H1 (cell line): ENCODE data around the gene TBC1D9. TPM values are rescaled to one million over a fixed set of nuclear protein-coding genes. Genes with fewer than 3 reads are reported as not detected.

ENCODE experiments used
- CTCF ChIA-PET: fragments of 300-600 bp; sonication (Branson Sonifier 250); formaldehyde crosslinking; loops from one replicate; lab custom pipeline; 2021; ENCODE audit not compliant: partially characterized antibody; lab: Charles Lee
- POLR2A ChIA-PET: fragments of 300-600 bp; sonication (Branson Sonifier 250); formaldehyde crosslinking; loops from one replicate; lab custom pipeline; 2021; ENCODE audit warnings: inconsistent platforms; ENCODE audit not compliant: partially characterized antibody; lab: Charles Lee
- DNase-seq, 2 experiments: peaks; one replicate each; pipeline versions ENCODE4 v3.0.0 to v3.0.0-alpha.2; 2010 to 2022; ENCODE audit warnings: low spot score in 2 of 2, low read depth in 1 of 2, mixed read lengths in 1 of 2
- FAIRE-seq: peaks from 2 replicates; lab custom pipeline; 2011; peaks lifted over from hg19 to GRCh38; lab: Jason Lieb, UNC
- H2AFZ ChIP-seq: 2 replicates; pipeline ENCODE4 v1.8.1; 2012; ENCODE audit warnings: low read length, inconsistent platforms
- H2AK5ac ChIP-seq: 2 replicates; pipeline ENCODE4 v1.6.1; 2013; ENCODE audit warnings: low read depth, low read length
- H2BK120ac ChIP-seq: replicated peaks from 2 replicates; pipeline ENCODE3; 2013; ENCODE audit warnings: low read depth, low read length, inconsistent platforms
- H2BK12ac ChIP-seq: 2 replicates; pipeline ENCODE4 v1.6.1; 2013; ENCODE audit warnings: low read depth, low read length
- H2BK15ac ChIP-seq: 2 replicates; pipeline ENCODE4 v1.6.1; 2013; ENCODE audit warnings: low read length
- H2BK20ac ChIP-seq: 2 replicates; pipeline ENCODE4 v1.6.1; 2013; ENCODE audit warnings: low read length
- H2BK5ac ChIP-seq: 2 replicates; pipeline ENCODE4 v1.6.1; 2013; ENCODE audit warnings: low read depth, low read length
- H3K14ac ChIP-seq: 2 replicates; pipeline ENCODE4 v1.6.1; 2013; ENCODE audit warnings: inconsistent platforms; ENCODE audit not compliant: insufficient read length
- H3K18ac ChIP-seq: 2 replicates; pipeline ENCODE4 v1.6.1; 2013; ENCODE audit warnings: low read length; ENCODE audit errors: extremely low read depth
- H3K23ac ChIP-seq: 2 replicates; pipeline ENCODE4 v1.6.1; 2013; ENCODE audit warnings: inconsistent platforms; ENCODE audit not compliant: insufficient read length
- H3K23me2 ChIP-seq: 2 replicates; pipeline ENCODE4 v1.6.1; 2013; ENCODE audit warnings: low read depth, low read length
- H3K27ac ChIP-seq: 2 replicates; pipeline ENCODE4 v1.6.1; 2011; ENCODE audit warnings: low read depth, low read length, inconsistent platforms
- H3K27me3 ChIP-seq, 4 experiments: replicated peaks in 1 of 4; 1 replicate in 1 of 4; 2 replicates in 3 of 4; pipeline versions ENCODE4 v1.6.1 to v1.8.1; 2011 to 2013; ENCODE audit warnings: low read length in 3 of 4, mild to moderate bottlenecking in 3 of 4, inconsistent platforms in 2 of 4, mixed read lengths in 2 of 4, moderate library complexity in 1 of 4; ENCODE audit not compliant: control insufficient read depth in 3 of 4, insufficient read depth in 3 of 4; ENCODE audit errors: extremely low read depth in 1 of 4
- H3K36me3 ChIP-seq, 4 experiments: 2 replicates each; pipeline versions ENCODE4 v1.6.1 to v1.8.1; 2011 to 2013; ENCODE audit warnings: mild to moderate bottlenecking in 4 of 4, low read length in 3 of 4, moderate library complexity in 2 of 4, control low read depth in 1 of 4, inconsistent platforms in 1 of 4; ENCODE audit not compliant: insufficient read depth in 4 of 4, control insufficient read depth in 2 of 4
- H3K4ac ChIP-seq: replicated peaks from 2 replicates; pipeline ENCODE3; 2013; ENCODE audit warnings: low read length, low read depth, mixed read lengths, inconsistent platforms; ENCODE audit not compliant: insufficient read length
- H3K4me1 ChIP-seq, 4 experiments: replicated peaks in 1 of 4; 1 replicate in 1 of 4; 2 replicates in 3 of 4; pipeline versions ENCODE4 v1.6.1 to v1.8.1; 2011 to 2013; ENCODE audit warnings: low read length in 3 of 4, inconsistent platforms in 2 of 4, mixed read lengths in 1 of 4; ENCODE audit not compliant: insufficient read depth in 4 of 4, control insufficient read depth in 3 of 4
- H3K4me2 ChIP-seq, 2 experiments: 2 replicates each; pipeline versions ENCODE4 v1.6.1 to v1.8.1; 2011 to 2013; ENCODE audit warnings: low read depth in 2 of 2, low read length in 2 of 2, control low read depth in 1 of 2, inconsistent platforms in 1 of 2, mild to moderate bottlenecking in 1 of 2; ENCODE audit not compliant: insufficient read depth in 1 of 2
- H3K4me3 ChIP-seq, 4 experiments: fragments of 200-600, 300-600 bp in 1 of 4; sonication (generic), shearing (Covaris generic), sonication (Bioruptor Twin) in 1 of 4; 2 replicates each; pipeline versions ENCODE4 v1.5.1 to v1.8.1; 2011 to 2016; ENCODE audit warnings: low read length in 4 of 4, low read depth in 3 of 4, control low read depth in 2 of 4, inconsistent platforms in 2 of 4, mild to moderate bottlenecking in 2 of 4, mixed read lengths in 1 of 4, moderate library complexity in 1 of 4; ENCODE audit not compliant: insufficient read depth in 2 of 4; ENCODE audit errors: extremely low read depth in 1 of 4
- H3K56ac ChIP-seq: replicated peaks from 2 replicates; pipeline ENCODE3; 2013; ENCODE audit warnings: low read depth, mild to moderate bottlenecking, mixed read lengths, low read length, inconsistent platforms; ENCODE audit not compliant: insufficient read length
- H3K79me1 ChIP-seq: 2 replicates; pipeline ENCODE4 v1.6.1; 2013; ENCODE audit warnings: low read depth, low read length, control low read depth
- H3K79me2 ChIP-seq, 2 experiments: 2 replicates each; pipeline versions ENCODE4 v1.6.1 to v1.8.1; 2012 to 2013; ENCODE audit warnings: low read length in 2 of 2, mild to moderate bottlenecking in 2 of 2, inconsistent platforms in 1 of 2; ENCODE audit not compliant: insufficient read depth in 2 of 2, control insufficient read depth in 1 of 2
- H3K9ac ChIP-seq, 4 experiments: replicated peaks in 1 of 4; 1 replicate in 1 of 4; 2 replicates in 3 of 4; pipeline versions ENCODE4 v1.6.1 to v1.8.1; 2011 to 2013; ENCODE audit warnings: low read depth in 3 of 4, low read length in 3 of 4, control low read depth in 2 of 4, mild to moderate bottlenecking in 2 of 4, moderate library complexity in 2 of 4, inconsistent platforms in 1 of 4; ENCODE audit errors: extremely low read depth in 1 of 4
- H3K9me3 ChIP-seq, 2 experiments: 2 replicates each; pipeline versions ENCODE4 v1.6.1 to v1.8.1; 2012 to 2013; ENCODE audit warnings: mild to moderate bottlenecking in 2 of 2, moderate library complexity in 2 of 2, control low read depth in 1 of 2, inconsistent platforms in 1 of 2, low read depth in 1 of 2, low read length in 1 of 2, mixed read lengths in 1 of 2; ENCODE audit not compliant: insufficient read depth in 2 of 2
- H4K20me1 ChIP-seq, 2 experiments: replicated peaks in 1 of 2; 2 replicates each; pipeline versions ENCODE3 to v1.8.1; 2011 to 2013; ENCODE audit warnings: inconsistent platforms in 2 of 2, low read length in 2 of 2, mild to moderate bottlenecking in 1 of 2; ENCODE audit not compliant: insufficient read depth in 2 of 2, control insufficient read depth in 1 of 2
- H4K5ac ChIP-seq: 2 replicates; pipeline ENCODE4 v1.6.1; 2013; ENCODE audit warnings: low read length, low read depth, mixed read lengths, inconsistent platforms; ENCODE audit not compliant: insufficient read length
- H4K8ac ChIP-seq: 2 replicates; pipeline ENCODE4 v1.8.0; 2013; ENCODE audit warnings: mild to moderate bottlenecking, moderate library complexity, low read length, inconsistent platforms; ENCODE audit not compliant: insufficient read depth; ENCODE audit errors: extremely low read depth
- H4K91ac ChIP-seq: replicated peaks from 2 replicates; pipeline ENCODE3; 2013; ENCODE audit warnings: low read length, mixed read lengths, inconsistent platforms; ENCODE audit not compliant: insufficient read length
- CEBPB ChIP-seq: IDR thresholded peaks from 2 replicates; pipeline ENCODE4 v1.6.1; 2012; ENCODE audit warnings: low read depth, low read length
- CHD2 ChIP-seq: IDR thresholded peaks from 2 replicates; pipeline ENCODE4 v1.6.1; 2012; ENCODE audit warnings: low read length, improper control_type of control experiment
- CTBP2 ChIP-seq: IDR thresholded peaks from 2 replicates; pipeline ENCODE4 v1.7.0; 2011; ENCODE audit warnings: borderline replicate concordance, mild to moderate bottlenecking, moderate library complexity, mixed read lengths, low read length; ENCODE audit not compliant: insufficient read depth, insufficient read length
- EZH2 ChIP-seq: fragments of 200-600 bp; sonication (generic); IDR thresholded peaks from 2 replicates; pipeline ENCODE4 v1.7.1; 2012; ENCODE audit warnings: low read depth, mild to moderate bottlenecking, moderate library complexity, low read length, inconsistent platforms; ENCODE audit not compliant: severe bottlenecking
- FOSL1 ChIP-seq: IDR thresholded peaks from 2 replicates; pipeline ENCODE4 v1.6.1; 2011; ENCODE audit warnings: mild to moderate bottlenecking, low read depth, low read length, moderate library complexity; ENCODE audit not compliant: insufficient read depth
- HDAC2 ChIP-seq, 2 experiments: fragments of 300-600 bp in 1 of 2; sonication (generic) in 1 of 2; IDR thresholded peaks; 2 replicates each; pipeline ENCODE4 v1.6.1; 2011 to 2012; ENCODE audit warnings: low read depth in 2 of 2, low read length in 2 of 2, mild to moderate bottlenecking in 2 of 2, moderate library complexity in 2 of 2, borderline replicate concordance in 1 of 2, inconsistent platforms in 1 of 2
- KDM4A ChIP-seq: IDR thresholded peaks from one replicate; pipeline ENCODE4 v1.7.1; 2012; ENCODE audit warnings: low read depth, mild to moderate bottlenecking, moderate library complexity, low read length, inconsistent platforms; ENCODE audit not compliant: severe bottlenecking
- NANOG ChIP-seq: IDR thresholded peaks from 2 replicates; pipeline ENCODE4 v1.6.1; 2011; ENCODE audit warnings: low read length, low read depth, mild to moderate bottlenecking, inconsistent platforms; ENCODE audit not compliant: insufficient read depth, poor library complexity, severe bottlenecking
- SAP30 ChIP-seq: fragments of 300-600 bp; sonication (generic); IDR thresholded peaks from 2 replicates; pipeline ENCODE4 v1.7.1; 2012; ENCODE audit warnings: low read length, moderate library complexity, mild to moderate bottlenecking, inconsistent platforms; ENCODE audit not compliant: insufficient read depth, insufficient replicate concordance
- SUZ12 ChIP-seq: fragments of 200-600 bp; sonication (generic); IDR thresholded peaks from 2 replicates; pipeline ENCODE4 v1.6.1; 2012; ENCODE audit warnings: mild to moderate bottlenecking, inconsistent platforms, low read length, moderate library complexity, mixed read lengths
- ZNF274 ChIP-seq: IDR thresholded peaks from 2 replicates; pipeline ENCODE4 v1.7.0; 2012; ENCODE audit warnings: low read length, borderline replicate concordance; ENCODE audit errors: extremely low read depth
- WGBS, 2 experiments: shearing (Covaris generic) in 1 of 2; methylation state at CpG; one replicate each; pipeline versions ENCODE4 v1.1.6 to v1.1.7; 2013 to 2015; ENCODE audit warnings: low lambda C conversion rate in 2 of 2, mixed read lengths in 2 of 2, inconsistent platforms in 1 of 2, low coverage in 1 of 2, missing lambda C conversion rate in 1 of 2; ENCODE audit not compliant: insufficient replicate concordance in 2 of 2, insufficient coverage in 1 of 2, insufficient read length in 1 of 2; ENCODE audit errors: extremely low coverage in 1 of 2, missing lambda C conversion rate in 1 of 2; 5-methylcytosine and 5-hydroxymethylcytosine counted together
- polyA plus RNA-seq, 7 experiments: library from polyadenylated mRNA; depleted of rRNA in 3 of 7; stranded (reverse) in 5 of 7; unstranded in 2 of 7; fragments of >200 nt in 5 of 7; fragments of 200-250 nt in 2 of 7; gene quantifications; 1 replicate in 5 of 7; 2 replicates in 1 of 7; 4 replicates in 1 of 7; pipeline versions ENCODE4 v1.2.1 to v1.2.3, GENCODE V29; 2011 to 2013; ENCODE audit warnings: missing spikeins in 2 of 7, mixed read lengths in 2 of 7
- total RNA-seq: library from RNA; stranded (reverse); fragmentation: NEBNext Ultra II Directional; extraction: Animal tissue kit (Norgen Biotek cat#: 25700); gene quantifications from 2 replicates; pipeline ENCODE4 v1.2.1, GENCODE V29; 2021

TBC1D9 gene
- total and polyA plus RNA-seq, 2 of the 8 experiments (the other 6 are each of a cell fraction or from before 2014, with no cell fraction given): 0.94 to 1.0 TPM

DNA sequence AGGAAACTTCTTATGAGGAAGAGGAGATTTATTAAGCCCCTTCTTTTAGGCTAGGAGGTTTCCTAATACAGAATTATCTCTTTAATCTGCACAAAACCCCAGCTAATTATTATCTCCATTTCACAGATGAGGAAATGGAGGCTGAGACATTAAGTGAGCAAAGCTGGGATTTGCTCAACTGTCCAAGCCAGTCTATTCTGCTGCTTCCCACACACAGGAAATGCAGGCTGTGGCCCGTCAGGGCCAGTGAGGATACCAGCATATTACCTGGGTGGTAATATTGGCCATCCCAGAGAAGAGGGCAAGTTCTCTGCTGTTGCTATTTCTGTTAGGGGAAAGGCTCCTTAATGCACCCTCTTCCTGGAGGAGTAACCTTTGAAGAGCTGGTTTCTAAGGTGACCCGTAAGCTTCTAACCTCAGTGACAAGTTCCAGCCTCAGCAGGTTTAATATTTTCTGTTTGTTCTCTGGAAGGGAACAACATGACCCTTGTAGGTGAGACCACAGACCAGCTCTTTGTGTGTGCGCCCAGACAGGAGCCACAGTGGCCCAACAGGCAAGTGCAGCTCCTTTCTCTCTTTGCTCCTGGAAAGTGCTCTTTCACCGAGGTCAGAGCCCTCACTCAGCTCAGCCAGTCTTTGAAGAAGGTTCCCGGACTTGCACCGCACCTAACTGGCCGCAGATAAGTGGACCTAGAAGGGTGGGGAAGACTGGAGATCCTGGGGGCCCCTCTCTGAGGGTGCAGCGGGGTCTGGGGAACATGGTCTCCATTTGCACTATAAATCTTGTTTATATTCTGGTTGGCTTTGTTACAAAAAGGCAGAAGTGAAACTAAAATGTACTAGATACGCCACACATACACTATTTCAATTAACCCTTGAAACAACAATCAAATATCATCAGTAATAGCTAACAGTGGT, 35.5 kb downstream of the TBC1D9 start:
- DNase-seq: no peak
- H3K79me1 ChIP-seq: no peaks in the 10 kb centered on the region
- H2AFZ ChIP-seq: no peak overlapping the region
- no peak overlapping the region for H3K4ac ChIP-seq
- H2BK120ac ChIP-seq: no peak overlapping the region
- no peaks in the 10 kb centered on the region for H3K9me3 ChIP-seq
- no peak overlapping the region for H2BK20ac ChIP-seq
- no peak overlapping the region for H3K4me3 ChIP-seq
- H3K23ac ChIP-seq: no peak overlapping the region
- no peak overlapping the region for H3K56ac ChIP-seq
- POLR2A ChIA-PET: interaction anchor here (0.8 kb wide), 1 partner anchor 9 kb away, joined by 3 read pairs; no protein-coding TSS in a partner anchor
- no peak overlapping the region for H3K9ac ChIP-seq
- CTCF ChIA-PET: interaction anchor here (0.6 to 1.6 kb wide), 4 partner anchors 21 to 160 kb away, joined by 3 read pairs; no protein-coding TSS in a partner anchor
- no peak overlapping the region for H4K8ac ChIP-seq
- no peak overlapping the region for H2BK5ac ChIP-seq
- no peaks in the 10 kb centered on the region for H3K23me2 ChIP-seq
- H2AK5ac ChIP-seq: no peak overlapping the region
- H2BK12ac ChIP-seq: no peak overlapping the region
- no peak overlapping the region for H3K4me2 ChIP-seq
- no peak overlapping the region for H4K91ac ChIP-seq
- TF ChIP-seq KDM4A (no peak), SUZ12 (no peak), FOSL1 (no peak), CEBPB (no peak), ZNF274 (no peak), CTBP2 (no peak), SAP30 (no peak), NANOG (no peak), EZH2 (no peak), HDAC2 (IDR thresholded peaks at IDR 0.05; ENCODE audit: borderline replicate concordance in 1 of 2, low read depth in 2 of 2, low read length in 2 of 2) (no peak), CHD2 (no peak)
- H3K27ac ChIP-seq: no peak overlapping the region
- no peak for FAIRE-seq
- H4K5ac ChIP-seq: no peak overlapping the region
- no peaks in the 10 kb centered on the region for H3K36me3 ChIP-seq
- peaks cover 0 to under 1% (median 0%) of the 10 kb centered on the region in 4 experiments; a peak in 1 of 7 replicates for H3K4me1 ChIP-seq
- WGBS, 2 experiments: 93% methylated on average over 9 of the region's 9 CpGs; no CpG with 5 or more reads in 1 of the 2 experiments
- H3K14ac ChIP-seq: no peak overlapping the region
- no peaks in the 10 kb centered on the region for H3K79me2 ChIP-seq
- H3K18ac ChIP-seq: no peak overlapping the region
- no peak overlapping the region for H2BK15ac ChIP-seq
- no peaks in the 10 kb centered on the region for H4K20me1 ChIP-seq
- no peaks in the 10 kb centered on the region for H3K27me3 ChIP-seq
